ENCODE data around the gene DGKI. TPM values are rescaled to one million over a fixed set of nuclear protein-coding genes. Genes with fewer than 3 reads are reported as not detected.
"Not testable (repeated sequence)": the region's sequence is repeated elsewhere in the genome, so short reads cannot be mapped to it uniquely, and the experiment has no call there.

Gene DGKI
- total RNA-seq, 1 donor: 4.7 TPM

DNA sequence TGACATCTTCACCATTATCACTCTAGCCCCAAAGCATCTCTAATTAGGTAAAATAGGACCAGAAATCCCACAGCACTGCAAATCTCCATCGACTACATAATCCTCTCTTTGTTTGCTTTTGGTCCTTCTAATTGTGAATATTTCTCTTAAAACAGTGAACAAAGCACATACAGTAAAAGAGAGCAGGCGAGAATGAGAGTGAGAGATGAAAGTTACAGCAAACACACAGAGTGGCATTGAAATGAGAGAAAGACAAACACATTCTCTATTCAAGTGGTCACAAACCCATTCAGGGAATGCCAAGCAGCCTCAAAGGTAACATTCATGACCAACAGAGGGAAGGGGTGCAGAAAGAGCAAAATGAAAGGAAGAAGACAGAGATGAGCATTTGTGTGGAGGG, 393.4 kb downstream of the DGKI start:
- TF ChIP-seq, protein P1, sequence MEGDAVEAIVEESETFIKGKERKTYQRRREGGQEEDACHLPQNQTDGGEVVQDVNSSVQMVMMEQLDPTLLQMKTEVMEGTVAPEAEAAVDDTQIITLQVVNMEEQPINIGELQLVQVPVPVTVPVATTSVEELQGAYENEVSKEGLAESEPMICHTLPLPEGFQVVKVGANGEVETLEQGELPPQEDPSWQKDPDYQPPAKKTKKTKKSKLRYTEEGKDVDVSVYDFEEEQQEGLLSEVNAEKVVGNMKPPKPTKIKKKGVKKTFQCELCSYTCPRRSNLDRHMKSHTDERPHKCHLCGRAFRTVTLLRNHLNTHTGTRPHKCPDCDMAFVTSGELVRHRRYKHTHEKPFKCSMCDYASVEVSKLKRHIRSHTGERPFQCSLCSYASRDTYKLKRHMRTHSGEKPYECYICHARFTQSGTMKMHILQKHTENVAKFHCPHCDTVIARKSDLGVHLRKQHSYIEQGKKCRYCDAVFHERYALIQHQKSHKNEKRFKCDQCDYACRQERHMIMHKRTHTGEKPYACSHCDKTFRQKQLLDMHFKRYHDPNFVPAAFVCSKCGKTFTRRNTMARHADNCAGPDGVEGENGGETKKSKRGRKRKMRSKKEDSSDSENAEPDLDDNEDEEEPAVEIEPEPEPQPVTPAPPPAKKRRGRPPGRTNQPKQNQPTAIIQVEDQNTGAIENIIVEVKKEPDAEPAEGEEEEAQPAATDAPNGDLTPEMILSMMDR (IDR thresholded peaks at IDR 0.05; ENCODE audit: insufficient read depth, low read length): no peak
- no peak overlapping the region for H3K4me3 ChIP-seq (ENCODE audit: low read depth, low read length)
- no peak for DNase-seq (ENCODE audit: low read depth)

DNA sequence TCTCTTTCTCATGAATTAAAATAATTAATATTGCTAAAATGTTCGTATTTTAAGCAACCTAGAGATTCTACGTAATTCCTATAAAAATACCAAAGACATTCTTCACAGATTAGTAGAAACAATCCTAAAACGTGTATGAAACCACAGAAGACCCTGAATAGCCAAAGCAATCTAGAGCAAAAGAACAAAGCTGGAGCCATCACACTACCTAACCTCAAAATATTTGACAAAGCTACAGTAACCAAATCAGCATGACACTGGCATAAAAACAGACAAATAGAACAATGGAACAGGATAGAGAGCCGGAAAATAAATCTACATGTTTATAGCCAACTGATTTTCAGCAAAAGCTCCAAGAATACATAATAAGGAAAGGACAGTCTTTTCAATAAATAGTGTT, 397.8 kb downstream of the DGKI start:
- DNase-seq (ENCODE audit: low read depth): no peak
- TF ChIP-seq, protein P1 (IDR thresholded peaks at IDR 0.05; ENCODE audit: insufficient read depth, low read length): no peak
- H3K4me3 ChIP-seq (ENCODE audit: low read depth, low read length): no peak overlapping the region

DNA sequence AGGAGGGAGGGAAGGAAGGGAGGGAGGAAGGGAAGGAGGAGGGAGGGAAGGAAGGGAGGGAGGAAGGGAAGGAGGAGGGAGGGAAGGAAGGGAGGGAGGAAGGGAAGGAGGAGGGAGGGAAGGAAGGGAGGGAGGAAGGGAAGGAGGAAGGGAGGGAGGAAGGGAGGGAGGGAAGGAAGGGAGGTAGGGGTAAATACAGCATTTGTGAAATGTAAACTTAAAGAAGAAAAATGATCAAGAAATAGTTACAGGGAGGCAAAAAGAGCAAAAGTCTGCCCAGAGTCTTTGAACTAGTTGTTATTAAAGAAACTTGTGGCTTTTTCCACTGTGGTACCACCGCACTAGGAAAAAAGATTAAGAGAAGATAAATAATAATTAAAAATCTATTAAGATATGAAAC, 398.2 kb downstream of the DGKI start:
- DNase-seq (ENCODE audit: low read depth); H3K4me3 ChIP-seq (ENCODE audit: low read depth, low read length): not testable (repeated sequence)

DNA sequence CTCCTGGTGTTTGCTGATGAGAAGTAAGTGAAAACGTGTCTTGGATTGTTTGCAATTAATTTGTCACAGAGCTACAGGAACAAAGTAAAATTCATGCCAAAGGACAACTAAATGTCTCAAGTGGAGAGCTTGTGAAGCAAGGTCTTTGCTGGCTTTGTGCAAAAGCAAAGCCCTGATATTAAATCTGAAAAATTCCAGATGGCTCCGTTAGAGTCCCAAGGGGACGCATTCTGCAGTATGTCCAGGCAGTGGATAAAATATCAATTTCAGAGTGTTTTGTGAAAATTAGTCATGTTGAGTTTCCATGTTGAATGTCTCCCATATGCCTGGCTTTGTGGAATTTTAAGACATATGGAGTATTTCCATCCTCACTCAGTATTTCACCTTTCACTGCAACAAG, 400.7 kb downstream of the DGKI start:
- H3K4me3 ChIP-seq (ENCODE audit: low read depth, low read length): no peak overlapping the region
- TF ChIP-seq, protein P1 (IDR thresholded peaks at IDR 0.05; ENCODE audit: insufficient read depth, low read length): no peak
- peak; percentile 48 for DNase-seq (ENCODE audit: low read depth)

DNA sequence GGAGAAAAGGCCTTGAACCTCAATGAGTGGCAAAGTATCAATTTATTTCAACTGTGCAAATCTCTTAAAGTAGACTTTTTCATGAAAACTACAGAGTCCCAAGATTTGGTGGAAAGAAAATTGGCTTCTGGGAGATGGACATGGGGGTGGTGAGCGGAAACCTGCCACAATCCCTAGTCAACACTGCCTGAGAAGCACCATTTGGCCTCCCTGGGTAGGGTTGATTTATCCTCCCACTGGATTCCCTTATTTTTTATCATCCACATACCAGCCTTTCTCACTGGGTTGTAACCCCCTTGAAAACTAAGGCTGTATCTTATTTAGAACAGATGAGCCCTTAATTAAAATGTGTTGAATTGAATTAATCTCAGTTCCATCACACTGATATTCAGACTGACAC, 401.5 kb downstream of the DGKI start:
- TF ChIP-seq, protein P1 (IDR thresholded peaks at IDR 0.05; ENCODE audit: insufficient read depth, low read length): no peak
- no peak overlapping the region for H3K4me3 ChIP-seq (ENCODE audit: low read depth, low read length)
- no peak for DNase-seq (ENCODE audit: low read depth)

DNA sequence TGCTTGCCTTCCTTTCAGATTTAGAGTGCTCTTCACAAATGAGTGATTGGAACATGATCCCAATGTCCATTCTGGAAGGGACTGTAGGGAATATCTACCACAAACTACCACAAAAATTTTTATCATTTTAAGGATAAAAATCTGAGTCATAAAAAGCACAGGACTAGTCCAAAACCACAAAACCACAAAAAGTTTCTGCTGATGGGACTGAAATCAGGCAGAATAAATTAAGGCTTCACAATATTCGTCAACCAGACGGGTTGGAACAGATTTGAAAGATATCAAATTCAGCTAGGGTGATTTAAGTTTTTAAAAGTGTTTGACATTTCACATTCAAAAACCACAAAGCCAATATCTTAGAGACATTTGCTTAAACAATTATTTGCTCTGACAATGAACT, 403.2 kb downstream of the DGKI start:
- H3K4me3 ChIP-seq (ENCODE audit: low read depth, low read length): no peak overlapping the region
- peak; percentile 84 for DNase-seq (ENCODE audit: low read depth)
- TF ChIP-seq, protein P1 (IDR thresholded peaks at IDR 0.05; ENCODE audit: insufficient read depth, low read length): no peak

DNA sequence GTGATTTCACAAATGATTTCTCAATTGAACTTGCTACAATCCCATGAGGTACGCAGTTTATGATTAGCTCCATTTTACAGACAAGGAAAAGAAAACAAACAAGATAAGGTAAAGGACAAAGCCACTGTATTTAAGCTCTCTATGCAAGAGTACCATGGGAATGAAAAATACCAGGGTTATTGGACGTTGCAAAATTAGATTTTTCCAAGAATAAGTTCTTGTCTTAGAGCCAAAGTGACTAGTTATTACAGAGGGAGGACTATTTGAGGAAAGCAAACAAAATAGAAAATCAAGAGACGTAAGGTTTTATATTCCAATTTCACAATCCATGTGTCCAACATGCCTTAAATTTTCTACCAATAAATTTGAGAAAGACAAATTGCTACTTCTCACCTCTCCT, 405.3 kb downstream of the DGKI start:
- no peak overlapping the region for H3K4me3 ChIP-seq (ENCODE audit: low read depth, low read length)
- DNase-seq (ENCODE audit: low read depth): peak; percentile 49
- TF ChIP-seq, protein P1 (IDR thresholded peaks at IDR 0.05; ENCODE audit: insufficient read depth, low read length): no peak

Data from fibroblast of the aortic adventitia (primary cell).